Measurements from ENCODE around the gene MAVS. TPM values are rescaled to one million over a fixed set of nuclear protein-coding genes. Genes with fewer than 3 reads are reported as not detected.
A peak's percentile ranks its signal among the peaks of the same experiment; 100 is the strongest.

MAVS gene
- total and polyA plus RNA-seq, 12 donors: 17.5 to 48.7 (median 44.2) TPM

- TF ChIP-seq CTCF (IDR thresholded peaks at IDR 0.05): no peak
- ATAC-seq (no peak), DNase-seq (no peak)
- 87 to 91% methylated on average over 7 of the region's 7 CpGs for WGBS, 2 donors
- intact Hi-C loops (cut with DNase I): no loop called here
- Histone ChIP-seq H3K36me3 (no peaks in the 10 kb centered on the region), H3K4me3 (no peak overlapping the region), H3K27me3 (no peaks in the 10 kb centered on the region), H3K27ac (peak overlapping the region in 1 of 10 donors; percentile 33), H3K9me3 (no peaks in the 10 kb centered on the region), H3K4me1 (peaks cover 3 to 66% (median 46%) of the 10 kb centered on the region in 9 donors)
These were observed 31.6 kb upstream of the MAVS start for GRCh38 chr20:3814928-3815495.

- TF ChIP-seq CTCF (IDR thresholded peaks at IDR 0.05): no peak
- no peaks in the 10 kb centered on the region for H3K9me3 ChIP-seq
- peak overlapping the region in 1 of 10 donors; percentile 33 for H3K27ac ChIP-seq
- no peaks in the 10 kb centered on the region for H3K36me3 ChIP-seq
- H3K4me3 ChIP-seq: no peak overlapping the region
- intact Hi-C loops (cut with DNase I): loop anchor here in 1 of 10 donors (2.0 kb wide), 1 partner anchor 21 kb away; no protein-coding TSS in a partner anchor
- WGBS, 2 donors: 79 to 80% methylated on average over 9 of the region's 9 CpGs
- peaks cover 3 to 60% (median 42%) of the 10 kb centered on the region in 9 donors for H3K4me1 ChIP-seq
- ATAC-seq (no peak), DNase-seq (no peak)
- no peaks in the 10 kb centered on the region for H3K27me3 ChIP-seq
These were observed 30.8 kb upstream of the MAVS start for GRCh38 chr20:3815703-3816315.

DNA sequence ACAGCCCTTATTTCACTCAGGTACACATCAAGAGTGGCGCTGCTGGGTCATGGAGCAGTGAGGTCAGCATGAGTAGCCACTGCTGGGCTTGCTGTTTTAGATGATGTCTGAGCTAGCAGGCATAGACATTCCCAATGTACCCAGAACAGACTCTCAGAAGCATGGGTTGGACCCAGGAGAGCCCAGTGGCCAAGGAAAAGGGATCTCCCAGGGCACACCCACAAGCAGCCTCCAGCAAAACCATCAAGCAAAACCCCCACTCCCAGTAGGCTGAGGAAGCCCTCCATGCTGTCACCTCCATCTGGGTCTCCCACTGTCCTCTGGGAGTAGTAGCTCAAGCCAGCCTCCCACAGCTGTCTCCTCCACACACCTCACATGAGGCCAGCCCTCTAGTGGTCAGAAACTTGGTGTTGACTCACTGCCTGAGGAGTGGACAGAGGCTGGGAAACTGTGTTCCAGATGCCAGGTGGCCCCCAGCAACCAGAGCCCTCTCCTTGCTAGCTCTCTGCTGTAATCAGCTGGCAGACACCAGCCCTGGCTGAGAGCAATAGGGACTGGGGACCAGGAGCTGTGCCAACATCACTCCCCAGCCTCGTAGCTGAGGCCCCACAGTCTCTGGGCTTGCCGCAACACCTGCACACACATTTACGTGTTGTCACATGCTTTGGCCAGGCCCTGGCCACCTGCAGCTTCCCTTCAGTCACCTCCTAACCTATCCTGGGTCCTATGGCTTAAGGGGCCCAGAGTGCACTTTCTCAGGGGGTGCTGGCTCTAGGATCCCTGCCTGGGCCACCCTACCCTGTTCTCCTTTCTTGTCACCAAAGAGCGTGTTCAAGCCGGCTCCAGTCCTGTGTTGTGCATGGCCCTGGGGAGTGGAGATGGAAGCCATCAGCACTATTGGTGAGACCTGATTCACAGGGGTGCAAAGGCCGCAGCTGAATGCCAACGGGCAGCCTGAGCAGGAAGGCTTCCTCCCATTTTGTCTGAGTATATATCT is 28.2 kb upstream of the MAVS start:
- peaks cover 0 to 17% (median 10%) of the 10 kb centered on the region in 9 donors for H3K36me3 ChIP-seq
- ATAC-seq: peak in 7 of 8 donors; percentile 20 to 54 (median 32)

More for the DNA sequence above, 28.2 kb upstream of the MAVS start:
- peak in 1 of 2 donors; percentile 78 for DNase-seq
- no peaks in the 10 kb centered on the region for H3K27me3 ChIP-seq
- peak; percentile 34 to 73 (median 66) for TF ChIP-seq CTCF (IDR thresholded peaks at IDR 0.05)
- intact Hi-C loops (cut with DNase I): loop anchor here in 2 of 10 donors (1.0 to 2.0 kb wide), 2 partner anchors 32 kb away; partner anchors contain the start of gene CENPB (in 2 of the 2)
- no peak overlapping the region for H3K4me3 ChIP-seq
- no peaks in the 10 kb centered on the region for H3K9me3 ChIP-seq
- 59 to 68% methylated on average over 8 of the region's 8 CpGs for WGBS, 2 donors
- H3K27ac ChIP-seq: peak overlapping the region in 9 of 10 donors; percentile 28 to 100 (median 98)
- H3K4me1 ChIP-seq: peaks cover 3 to 47% (median 29%) of the 10 kb centered on the region in 9 donors
